K562 (cell line): ENCODE results near the gene FYB2. TPM values are rescaled to one million over a fixed set of nuclear protein-coding genes. Genes with fewer than 3 reads are reported as not detected.

ENCODE experiments used
- ATAC-seq: fragments of 200-7000 bp; cut with Tn5 transposase; 3 replicates; pipeline ENCODE4 v1.9.1; 2020; ENCODE audit warnings: moderate library complexity
- BruUV-seq: library from RNA; stranded (reverse); fragments of 400-500 nt; replicated peaks from 2 replicates; lab custom pipeline; 2021; lab: Mats Ljungman, UMichigan
- CTCF ChIA-PET: fragments of 300-600 bp; formaldehyde crosslinking; extraction: SDS; loops from one replicate; lab custom pipeline; 2021; ENCODE audit warnings: low intra/inter-chr PET ratio; lab: Yijun Ruan, JAX
- POLR2A ChIA-PET: fragments of 300-600, 350-650 bp; sonication (Branson Sonifier 250); formaldehyde crosslinking; extraction: SDS; loops from one replicate; lab custom pipeline; 2021; ENCODE audit warnings: antibody characterized with exemption, inconsistent platforms; lab: Yijun Ruan, JAX
- DNase-seq, 4 experiments: peaks; one replicate each; pipeline versions ENCODE4 v3.0.0 to v3.0.0-alpha.2; 2011 to 2018; ENCODE audit warnings: low spot score in 3 of 4, mixed read lengths in 3 of 4; ENCODE audit errors: extremely low read depth in 1 of 4
- FAIRE-seq: peaks from 2 replicates; lab custom pipeline; 2011; peaks lifted over from hg19 to GRCh38; lab: Jason Lieb, UNC
- H2AFZ ChIP-seq: 2 replicates; pipeline ENCODE4 v1.6.0; 2011; ENCODE audit warnings: low read depth, low read length, control low read depth, inconsistent platforms
- H3K27ac ChIP-seq: fragments of 200-600 bp; 3 replicates; pipeline ENCODE4 v1.8.0; 2011; ENCODE audit warnings: low read depth, mild to moderate bottlenecking, control low read depth, inconsistent platforms, low read length, moderate library complexity, mixed read lengths; ENCODE audit errors: extremely low read depth
- H3K27me3 ChIP-seq, 2 experiments: fragments of 300-600 bp in 1 of 2; 2 replicates in 1 of 2; 3 replicates in 1 of 2; pipeline versions ENCODE4 v1.6.0 to v1.8.0; 2011; ENCODE audit warnings: inconsistent platforms in 2 of 2, low read length in 2 of 2, mild to moderate bottlenecking in 1 of 2, mixed read lengths in 1 of 2, moderate library complexity in 1 of 2; ENCODE audit not compliant: control insufficient read depth in 2 of 2, insufficient read depth in 2 of 2
- H3K36me3 ChIP-seq: fragments of 300-600 bp; 3 replicates; pipeline ENCODE4 v1.8.0; 2011; ENCODE audit warnings: mild to moderate bottlenecking, low read length, inconsistent platforms; ENCODE audit not compliant: control insufficient read depth, insufficient read depth
- H3K4me1 ChIP-seq, 2 experiments: fragments of 200-600 bp in 1 of 2; replicated peaks in 1 of 2; 2 replicates in 1 of 2; 3 replicates in 1 of 2; pipeline versions ENCODE4 v1.5.1 to v1.8.0; 2011; ENCODE audit warnings: inconsistent platforms in 2 of 2, low read length in 2 of 2, mild to moderate bottlenecking in 1 of 2, mixed read lengths in 1 of 2, moderate library complexity in 1 of 2; ENCODE audit not compliant: control insufficient read depth in 2 of 2, insufficient read depth in 2 of 2
- H3K4me2 ChIP-seq: 2 replicates; pipeline ENCODE4 v1.6.1; 2011; ENCODE audit warnings: low read length, control low read depth, inconsistent platforms, mixed read lengths; ENCODE audit not compliant: insufficient read depth
- H3K4me3 ChIP-seq: fragments of 200-600 bp; sonication (generic), shearing (Covaris generic); 2 replicates; pipeline ENCODE4 v1.5.1; 2016; ENCODE audit warnings: control low read depth, inconsistent platforms
- H3K79me2 ChIP-seq: fragments of 200-600 bp; 3 replicates; pipeline ENCODE4 v1.8.0; 2011; ENCODE audit warnings: low read length, inconsistent platforms; ENCODE audit not compliant: control insufficient read depth, insufficient read depth
- H3K9ac ChIP-seq, 2 experiments: 2 replicates each; pipeline versions ENCODE4 v1.6.0 to v1.6.1; 2011; ENCODE audit warnings: low read depth in 2 of 2, low read length in 2 of 2, control low read depth in 1 of 2, inconsistent platforms in 1 of 2, mild to moderate bottlenecking in 1 of 2, mixed read lengths in 1 of 2; ENCODE audit not compliant: insufficient read depth in 1 of 2
- H3K9me1 ChIP-seq: one replicate; pipeline ENCODE4 v1.6.0; 2011; ENCODE audit warnings: inconsistent platforms, mild to moderate bottlenecking, low read length, moderate library complexity; ENCODE audit not compliant: control insufficient read depth, insufficient read depth
- H3K9me3 ChIP-seq: replicated peaks from 2 replicates; pipeline ENCODE4 v1.5.1; 2011; ENCODE audit warnings: low read depth, low read length, inconsistent platforms; ENCODE audit not compliant: control insufficient read depth, insufficient read depth
- H4K20me1 ChIP-seq: replicated peaks from 2 replicates; pipeline ENCODE4 v1.6.1; 2011; ENCODE audit warnings: low read length, inconsistent platforms, mixed read lengths; ENCODE audit not compliant: control insufficient read depth, insufficient read depth
- CREB5 ChIP-seq: fragments of 250-450 bp; sonication (Bioruptor Pico); IDR thresholded peaks from 2 replicates; pipeline ENCODE4 v1.5.0; 2020; ENCODE audit warnings: mild to moderate bottlenecking
- EGR1 ChIP-seq: fragments of 450-650 bp; conservative IDR thresholded peaks from 2 replicates; pipeline ENCODE4 v1.6.1; 2017; ENCODE audit warnings: mild to moderate bottlenecking
- MYC ChIP-seq, 2 experiments: fragments of 250-450 bp in 1 of 2; sonication (Bioruptor Pico) in 1 of 2; IDR thresholded peaks; 2 replicates each; pipeline versions ENCODE4 v1.5.1 to v1.6.1; 2012 to 2021; ENCODE audit warnings: low read depth in 2 of 2, borderline replicate concordance in 1 of 2, improper control_type of control experiment in 1 of 2, low read length in 1 of 2, mild to moderate bottlenecking in 1 of 2, moderate library complexity in 1 of 2
- NFYB ChIP-seq: IDR thresholded peaks from 2 replicates; pipeline ENCODE4 v1.6.1; 2011; ENCODE audit warnings: mild to moderate bottlenecking, moderate library complexity; ENCODE audit not compliant: insufficient read length; ENCODE audit errors: extremely low read depth
- PKNOX1 ChIP-seq: fragments of 450-650 bp; IDR thresholded peaks from 2 replicates; pipeline ENCODE4 v1.6.1; 2016
- SRSF9 ChIP-seq: fragments of 200-400 bp; formaldehyde crosslinking; IDR thresholded peaks from 2 replicates; pipeline ENCODE4 v1.6.1; 2017; ENCODE audit warnings: low read depth, low read length, borderline replicate concordance
- ZFP1 ChIP-seq: fragments of 450-650 bp; formaldehyde crosslinking; IDR thresholded peaks from 2 replicates; pipeline ENCODE4 v1.4.0; 2020; ENCODE audit warnings: mild to moderate bottlenecking, mixed read lengths
- ZNF592 ChIP-seq: fragments of 450-650 bp; IDR thresholded peaks from 2 replicates; pipeline ENCODE4 v1.6.1; 2017; ENCODE audit warnings: antibody characterized with exemption, mild to moderate bottlenecking
- WGBS: fragments of 100-300 bp; shearing (Covaris generic); methylation state at CpG from one replicate; pipeline ENCODE4 v1.1.6; 2016; ENCODE audit warnings: low coverage, mixed read lengths; ENCODE audit not compliant: insufficient coverage; ENCODE audit errors: missing lambda C conversion rate; 5-methylcytosine and 5-hydroxymethylcytosine counted together
- in situ Hi-C: fragments of 300-500 bp; cut with MboI; formaldehyde crosslinking; loops from 4 replicates; pipeline ENCODE4 v1.15.0; 2018; ENCODE audit warnings: inconsistent platforms, mixed read lengths
- intact Hi-C: fragments of 100-400 bp; cut with micrococcal nuclease; formaldehyde crosslinking; loops from 2 replicates; pipeline ENCODE4 v1.14.2; 2022
- polyA plus RNA-seq, 8 experiments: library from polyadenylated mRNA; depleted of rRNA in 4 of 8; stranded (reverse) in 5 of 8; unstranded in 3 of 8; fragments of >200 nt; fragmentation: Nextera tagmentation in 2 of 8; fragmentation: Illumina TruSeq in 1 of 8; extraction: Ambion mirVana in 2 of 8; extraction: Trizol in 1 of 8; gene quantifications; 2 replicates each; pipeline versions ENCODE4 v1.2.1 to v1.2.3, GENCODE V29; 2011 to 2014; ENCODE audit warnings: inconsistent platforms in 1 of 8, missing spikeins in 1 of 8
- total RNA-seq, 7 experiments: library from RNA; depleted of rRNA in 6 of 7; stranded (reverse); fragments of >200 nt in 6 of 7; fragmentation: Illumina TruSeq in 2 of 7; extraction: Trizol in 2 of 7; gene quantifications; 2 replicates each; pipeline versions ENCODE4 v1.2.1 to v1.2.3, GENCODE V29; 2011 to 2021; ENCODE audit warnings: low replicate concordance in 1 of 7

FYB2 gene
- total and polyA plus RNA-seq, 9 of the 15 experiments (the other 6 are each of a cell fraction or from before 2014, with no cell fraction given): not detected

GRCh38 chr1:56710646-56711045 lies 108.6 kb downstream of the FYB2 start (continued):
- no peak for TF ChIP-seq PKNOX1

GRCh38 chr1:56709995-56710394 lies 109.2 kb downstream of the FYB2 start:
- in situ Hi-C loops (no loop called here), intact Hi-C loops (loop anchor here (10.0 kb wide), 1 partner anchor 1425 kb away; no protein-coding TSS in a partner anchor)
- 0% methylated on average over 2 of the region's 2 CpGs for WGBS
- CTCF ChIA-PET: interaction anchor here (1.2 kb wide), 1 partner anchor 1426 kb away, joined by 9 read pairs; no protein-coding TSS in a partner anchor
- Histone ChIP-seq H3K79me2 (no peaks in the 10 kb centered on the region), H3K4me2 (no peak overlapping the region), H3K9me3 (no peaks in the 10 kb centered on the region), H3K9me1 (no peaks in the 10 kb centered on the region), H3K27ac (no peak overlapping the region), H3K4me1 (no peaks in the 10 kb centered on the region), H4K20me1 (no peaks in the 10 kb centered on the region), H3K27me3 (no peaks in the 10 kb centered on the region), H2AFZ (no peak overlapping the region), H3K9ac (no peak overlapping the region), H3K4me3 (no peak overlapping the region), H3K36me3 (no peaks in the 10 kb centered on the region)
- ATAC-seq (no peak), DNase-seq (no peak), FAIRE-seq (no peak)
- BruUV-seq: no TSS peak
- TF ChIP-seq NFYB (no peak), ZNF592 (no peak), EGR1 (no peak), MYC (IDR thresholded peaks at IDR 0.05; ENCODE audit: low read depth, low read length) (no peak), MYC (CRISPR knock-in tag; IDR thresholded peaks at IDR 0.05; ENCODE audit: borderline replicate concordance, low read depth) (no peak), SRSF9 (no peak), CREB5 (CRISPR knock-in tag) (no peak), ZFP1 (no peak)
- POLR2A ChIA-PET: no interaction called here
